ENCODE measurements around the gene PECR. TPM values are rescaled to one million over a fixed set of nuclear protein-coding genes. Genes with fewer than 3 reads are reported as not detected.

The PECR gene
- total and polyA plus RNA-seq, 2 of the 13 experiments (the other 11 are each of a cell fraction or from before 2014, with no cell fraction given) = 151 to 153 TPM

DNA sequence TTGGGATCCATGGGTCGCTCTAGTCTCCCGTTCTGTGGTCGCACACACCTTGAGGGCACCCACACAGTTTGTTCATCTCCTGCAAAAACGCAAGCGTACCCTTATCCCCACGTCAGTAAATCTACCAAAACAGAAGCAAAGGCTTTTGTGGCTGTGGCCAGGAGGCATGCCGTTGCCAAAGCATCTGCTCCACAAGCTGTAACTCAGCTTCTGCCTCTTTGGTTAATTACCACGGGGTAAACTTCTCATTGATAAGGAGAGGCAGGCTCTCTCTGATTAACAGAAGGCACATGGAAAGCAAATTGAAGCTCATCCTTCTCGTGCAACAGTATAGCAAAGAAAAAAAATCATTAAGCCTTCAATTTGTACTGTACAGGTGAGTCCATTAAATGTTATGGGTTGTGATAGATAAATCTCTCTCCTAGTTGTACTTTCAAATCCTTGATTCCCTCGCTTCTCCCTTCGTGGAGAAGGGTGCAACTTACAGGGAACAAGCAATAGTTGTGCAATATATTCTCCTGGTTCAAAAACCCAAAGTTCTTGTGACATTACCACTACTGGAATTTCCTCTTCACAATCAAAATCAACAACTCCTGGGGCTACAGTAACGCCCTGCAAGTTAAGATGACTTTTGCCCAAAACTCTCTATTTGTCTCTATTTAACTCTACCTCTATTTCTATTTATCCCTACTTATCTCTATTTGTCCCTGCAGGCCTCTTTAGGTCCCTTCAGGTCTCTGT lies 10.3 kb downstream of the PECR start (continued):
- TF ChIP-seq, protein P1, sequence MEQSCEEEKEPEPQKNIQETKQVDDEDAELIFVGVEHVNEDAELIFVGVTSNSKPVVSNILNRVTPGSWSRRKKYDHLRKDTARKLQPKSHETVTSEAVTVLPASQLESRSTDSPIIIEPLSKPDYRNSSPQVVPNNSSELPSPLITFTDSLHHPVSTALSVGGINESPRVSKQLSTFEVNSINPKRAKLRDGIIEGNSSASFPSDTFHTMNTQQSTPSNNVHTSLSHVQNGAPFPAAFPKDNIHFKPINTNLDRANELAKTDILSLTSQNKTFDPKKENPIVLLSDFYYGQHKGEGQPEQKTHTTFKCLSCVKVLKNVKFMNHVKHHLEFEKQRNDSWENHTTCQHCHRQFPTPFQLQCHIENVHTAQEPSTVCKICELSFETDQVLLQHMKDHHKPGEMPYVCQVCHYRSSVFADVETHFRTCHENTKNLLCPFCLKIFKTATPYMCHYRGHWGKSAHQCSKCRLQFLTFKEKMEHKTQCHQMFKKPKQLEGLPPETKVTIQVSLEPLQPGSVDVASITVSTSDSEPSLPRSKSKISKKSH (CRISPR knock-in tag; IDR thresholded peaks at IDR 0.05; ENCODE audit: borderline replicate concordance) = no peak
- TF ChIP-seq RXRB (CRISPR knock-in tag; IDR thresholded peaks at IDR 0.05; ENCODE audit: borderline replicate concordance) (peak; percentile 25; the same call in 1 of the 2 replicates), ZNF746 (CRISPR knock-in tag; IDR thresholded peaks at IDR 0.05) (no peak), ZNF605 (CRISPR knock-in tag; IDR thresholded peaks at IDR 0.05) (no peak), NCOR1 (IDR thresholded peaks at IDR 0.05; ENCODE audit: borderline replicate concordance, low read length) (peak; percentile 72), ISL2 (CRISPR knock-in tag; IDR thresholded peaks at IDR 0.05) (peak; percentile 53; the same call in 1 of the 2 replicates), GATA4 (IDR thresholded peaks at IDR 0.05; ENCODE audit: borderline replicate concordance, low read depth) (no peak), CBX5 (CRISPR knock-in tag; IDR thresholded peaks at IDR 0.05; ENCODE audit: borderline replicate concordance) (no peak), ZNF317 (CRISPR knock-in tag; IDR thresholded peaks at IDR 0.05) (0 out of 2 replicates have a peak, but pooled peaks have one; percentile 25), DNMT1 (CRISPR knock-in tag; IDR thresholded peaks at IDR 0.05) (no peak), ZNF331 (CRISPR knock-in tag; IDR thresholded peaks at IDR 0.05) (no peak), ZNF232 (CRISPR knock-in tag; IDR thresholded peaks at IDR 0.05; ENCODE audit: borderline replicate concordance) (no peak), ZNF354B (CRISPR knock-in tag; IDR thresholded peaks at IDR 0.05) (no peak), ZNF772 (CRISPR knock-in tag; IDR thresholded peaks at IDR 0.05) (0 out of 2 replicates have a peak, but pooled peaks have one; percentile 51), ZNF124 (CRISPR knock-in tag; IDR thresholded peaks at IDR 0.05) (no peak), ARNT2 (CRISPR knock-in tag; IDR thresholded peaks at IDR 0.05; ENCODE audit: low read depth) (no peak), ZNF562 (CRISPR knock-in tag; IDR thresholded peaks at IDR 0.05; ENCODE audit: borderline replicate concordance) (no peak), HDAC1 (CRISPR knock-in tag; IDR thresholded peaks at IDR 0.05) (no peak), ZNF749 (CRISPR knock-in tag; IDR thresholded peaks at IDR 0.05; ENCODE audit: borderline replicate concordance) (no peak), TMF1 (CRISPR knock-in tag; IDR thresholded peaks at IDR 0.05; ENCODE audit: low read depth) (no peak), RCOR2 (CRISPR knock-in tag; IDR thresholded peaks at IDR 0.05) (no peak)
- TF ChIP-seq, protein P2, sequence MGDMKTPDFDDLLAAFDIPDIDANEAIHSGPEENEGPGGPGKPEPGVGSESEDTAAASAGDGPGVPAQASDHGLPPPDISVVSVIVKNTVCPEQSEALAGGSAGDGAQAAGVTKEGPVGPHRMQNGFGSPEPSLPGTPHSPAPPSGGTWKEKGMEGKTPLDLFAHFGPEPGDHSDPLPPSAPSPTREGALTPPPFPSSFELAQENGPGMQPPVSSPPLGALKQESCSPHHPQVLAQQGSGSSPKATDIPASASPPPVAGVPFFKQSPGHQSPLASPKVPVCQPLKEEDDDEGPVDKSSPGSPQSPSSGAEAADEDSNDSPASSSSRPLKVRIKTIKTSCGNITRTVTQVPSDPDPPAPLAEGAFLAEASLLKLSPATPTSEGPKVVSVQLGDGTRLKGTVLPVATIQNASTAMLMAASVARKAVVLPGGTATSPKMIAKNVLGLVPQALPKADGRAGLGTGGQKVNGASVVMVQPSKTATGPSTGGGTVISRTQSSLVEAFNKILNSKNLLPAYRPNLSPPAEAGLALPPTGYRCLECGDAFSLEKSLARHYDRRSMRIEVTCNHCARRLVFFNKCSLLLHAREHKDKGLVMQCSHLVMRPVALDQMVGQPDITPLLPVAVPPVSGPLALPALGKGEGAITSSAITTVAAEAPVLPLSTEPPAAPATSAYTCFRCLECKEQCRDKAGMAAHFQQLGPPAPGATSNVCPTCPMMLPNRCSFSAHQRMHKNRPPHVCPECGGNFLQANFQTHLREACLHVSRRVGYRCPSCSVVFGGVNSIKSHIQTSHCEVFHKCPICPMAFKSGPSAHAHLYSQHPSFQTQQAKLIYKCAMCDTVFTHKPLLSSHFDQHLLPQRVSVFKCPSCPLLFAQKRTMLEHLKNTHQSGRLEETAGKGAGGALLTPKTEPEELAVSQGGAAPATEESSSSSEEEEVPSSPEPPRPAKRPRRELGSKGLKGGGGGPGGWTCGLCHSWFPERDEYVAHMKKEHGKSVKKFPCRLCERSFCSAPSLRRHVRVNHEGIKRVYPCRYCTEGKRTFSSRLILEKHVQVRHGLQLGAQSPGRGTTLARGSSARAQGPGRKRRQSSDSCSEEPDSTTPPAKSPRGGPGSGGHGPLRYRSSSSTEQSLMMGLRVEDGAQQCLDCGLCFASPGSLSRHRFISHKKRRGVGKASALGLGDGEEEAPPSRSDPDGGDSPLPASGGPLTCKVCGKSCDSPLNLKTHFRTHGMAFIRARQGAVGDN (CRISPR knock-in tag; IDR thresholded peaks at IDR 0.05) = peak; percentile 27; the same call in 1 of the 2 replicates
- TF ChIP-seq, protein P3, sequence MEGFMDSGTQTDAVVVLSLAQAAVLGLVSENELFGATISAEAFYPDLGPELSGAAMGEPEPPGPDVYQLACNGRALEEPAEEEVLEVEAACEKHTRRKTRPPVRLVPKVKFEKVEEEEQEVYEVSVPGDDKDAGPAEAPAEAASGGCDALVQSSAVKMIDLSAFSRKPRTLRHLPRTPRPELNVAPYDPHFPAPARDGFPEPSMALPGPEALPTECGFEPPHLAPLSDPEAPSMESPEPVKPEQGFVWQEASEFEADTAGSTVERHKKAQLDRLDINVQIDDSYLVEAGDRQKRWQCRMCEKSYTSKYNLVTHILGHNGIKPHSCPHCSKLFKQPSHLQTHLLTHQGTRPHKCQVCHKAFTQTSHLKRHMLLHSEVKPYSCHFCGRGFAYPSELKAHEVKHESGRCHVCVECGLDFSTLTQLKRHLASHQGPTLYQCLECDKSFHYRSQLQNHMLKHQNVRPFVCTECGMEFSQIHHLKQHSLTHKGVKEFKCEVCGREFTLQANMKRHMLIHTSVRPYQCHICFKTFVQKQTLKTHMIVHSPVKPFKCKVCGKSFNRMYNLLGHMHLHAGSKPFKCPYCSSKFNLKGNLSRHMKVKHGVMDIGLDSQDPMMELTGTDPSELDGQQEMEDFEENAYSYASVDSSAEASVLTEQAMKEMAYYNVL (CRISPR knock-in tag; IDR thresholded peaks at IDR 0.05; ENCODE audit: borderline replicate concordance) = peak; percentile 69; the same call in 1 of the 2 replicates
